NCI-H2227 treated with DMSO at 0.1 percent for 48 hours (cell line): ENCODE results near the gene POLD4.

Experiments
- DNase-seq: peaks from one replicate; lab custom pipeline; 2025; lab: John Stamatoyannopoulos, UW

The POLD4 gene

GRCh38 chr11:67370351-67371076 is 17.2 kb upstream of the POLD4 start:
- DNase-seq, result no peak

- DNase-seq, result no peak
These were observed 16.5 kb upstream of the POLD4 start for GRCh38 chr11:67369801-67370284.

- DNase-seq, result no peak
These were observed 15.9 kb upstream of the POLD4 start for GRCh38 chr11:67369275-67369674.

- DNase-seq, result no peak
These were observed 15.3 kb upstream of the POLD4 start for GRCh38 chr11:67368621-67369020.

- DNase-seq, result no peak
These were observed 14.4 kb upstream of the POLD4 start for GRCh38 chr11:67367761-67368227.

- no peak for DNase-seq
These were observed 13.8 kb upstream of the POLD4 start for GRCh38 chr11:67366961-67367760.

GRCh38 chr11:67366546-67366945 is 13.2 kb upstream of the POLD4 start:
- no peak for DNase-seq

- DNase-seq, result no peak
These were observed 12.5 kb upstream of the POLD4 start for GRCh38 chr11:67365736-67366444.

GRCh38 chr11:67364783-67365722 is 11.7 kb upstream of the POLD4 start:
- DNase-seq, result no peak

- no peak for DNase-seq
These were observed 10.8 kb upstream of the POLD4 start for GRCh38 chr11:67364169-67364568.

GRCh38 chr11:67357831-67358670 is 4.7 kb upstream of the POLD4 start:
- DNase-seq, result no peak

GRCh38 chr11:67356864-67357561 is 3.7 kb upstream of the POLD4 start:
- DNase-seq, result peak; percentile 68

GRCh38 chr11:67356387-67356863 is 3.1 kb upstream of the POLD4 start:
- DNase-seq, result no peak

- DNase-seq, result no peak
These were observed 2.5 kb upstream of the POLD4 start for GRCh38 chr11:67355794-67356386.

- no peak for DNase-seq
These were observed 1.9 kb upstream of the POLD4 start for GRCh38 chr11:67355023-67355793.

- DNase-seq, result no peak
These were observed 1.0 kb upstream of the POLD4 start for GRCh38 chr11:67354075-67355022.
